HTR-8/SVneo (cell line): ENCODE data around the gene VPS51.
"Not testable (repeated sequence)": the region's sequence is repeated elsewhere in the genome, so short reads cannot be mapped to it uniquely, and the experiment has no call there.

ENCODE experiments used
- DNase-seq: peaks from one replicate; pipeline ENCODE4 v3.0.0; 2011; ENCODE audit warnings: low spot score, mixed read lengths; ENCODE audit not compliant: insufficient read length
- FAIRE-seq: peaks from 2 replicates; lab custom pipeline; 2011; peaks lifted over from hg19 to GRCh38; lab: Jason Lieb, UNC

Gene VPS51

DNA sequence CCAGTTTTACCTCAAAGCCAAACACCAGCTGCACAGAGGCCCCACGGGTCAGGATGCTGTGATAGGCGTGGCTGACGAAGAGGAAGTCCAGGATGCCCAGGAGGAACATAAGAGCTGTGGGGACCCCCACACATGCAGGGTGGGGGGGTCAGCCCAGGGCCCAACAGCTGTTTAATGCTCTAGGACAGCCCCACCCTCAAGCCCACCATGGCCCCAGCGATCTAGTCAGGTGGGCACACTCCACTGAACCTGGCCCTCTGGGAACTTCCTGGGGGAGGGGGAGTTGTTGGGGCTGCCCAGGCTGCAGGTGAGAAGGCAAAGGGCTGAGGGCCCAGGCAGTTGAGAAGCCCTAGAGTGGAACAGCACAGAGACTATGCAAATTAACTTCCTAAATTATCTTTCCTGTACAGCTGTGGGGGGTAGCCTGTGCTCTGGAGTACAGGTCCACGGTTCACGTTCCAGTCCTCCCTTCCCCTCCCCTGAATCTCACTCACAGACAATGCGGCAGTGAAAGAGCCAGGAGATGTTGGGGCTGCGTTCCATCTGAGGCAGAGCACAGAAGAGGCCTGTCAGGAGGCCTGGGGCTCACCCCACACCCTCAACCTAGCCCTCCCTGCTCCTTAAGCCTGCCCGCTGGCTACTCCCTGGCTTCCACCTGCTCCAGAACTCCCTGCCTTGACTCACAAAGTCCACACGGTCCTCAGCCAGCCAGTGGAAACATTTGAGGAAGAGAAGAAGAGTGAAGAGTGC is 36.4 kb downstream of the VPS51 start:
- FAIRE-seq: no peak

DNA sequence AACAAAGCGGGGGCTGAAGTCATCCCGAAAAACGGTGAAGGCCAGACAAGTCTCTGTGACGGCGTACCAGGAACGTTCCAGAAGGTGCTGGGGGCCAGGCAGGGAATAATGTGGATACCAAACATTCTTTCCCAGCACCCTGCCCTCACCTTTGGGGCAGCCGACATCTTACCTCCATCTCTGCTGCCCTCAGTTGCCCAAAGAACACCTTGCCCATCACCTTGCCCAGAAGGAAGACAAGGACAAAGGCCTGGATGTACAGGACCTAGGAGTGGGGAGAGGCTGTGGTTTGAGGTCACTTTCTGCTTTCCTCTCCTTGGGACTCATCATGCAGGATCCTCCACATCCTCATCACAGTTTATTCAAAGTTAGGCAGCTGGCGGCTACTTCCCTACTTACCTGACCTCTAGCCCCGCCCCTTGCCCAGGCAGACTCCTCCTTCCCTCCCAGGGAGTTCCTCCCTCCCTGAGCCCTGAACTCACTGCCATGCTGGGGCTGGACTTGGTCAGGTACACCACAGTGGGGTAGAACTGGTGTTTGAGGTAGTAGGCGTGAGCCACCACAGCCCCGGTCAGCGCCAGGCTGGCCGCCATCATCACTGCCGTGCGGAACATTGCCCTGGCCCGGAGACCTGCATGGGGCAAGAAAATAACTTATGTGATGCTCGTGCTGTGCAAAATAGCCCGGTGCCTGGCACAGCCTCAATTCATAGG is 37.1 kb downstream of the VPS51 start:
- FAIRE-seq (no peak), DNase-seq (no peak)

More for the DNA sequence above, 36.4 kb downstream of the VPS51 start:
- no peak for DNase-seq

GRCh38 chr11:65133724-65134123 is 37.7 kb downstream of the VPS51 start:
- DNase-seq (no peak), FAIRE-seq (no peak)

DNA sequence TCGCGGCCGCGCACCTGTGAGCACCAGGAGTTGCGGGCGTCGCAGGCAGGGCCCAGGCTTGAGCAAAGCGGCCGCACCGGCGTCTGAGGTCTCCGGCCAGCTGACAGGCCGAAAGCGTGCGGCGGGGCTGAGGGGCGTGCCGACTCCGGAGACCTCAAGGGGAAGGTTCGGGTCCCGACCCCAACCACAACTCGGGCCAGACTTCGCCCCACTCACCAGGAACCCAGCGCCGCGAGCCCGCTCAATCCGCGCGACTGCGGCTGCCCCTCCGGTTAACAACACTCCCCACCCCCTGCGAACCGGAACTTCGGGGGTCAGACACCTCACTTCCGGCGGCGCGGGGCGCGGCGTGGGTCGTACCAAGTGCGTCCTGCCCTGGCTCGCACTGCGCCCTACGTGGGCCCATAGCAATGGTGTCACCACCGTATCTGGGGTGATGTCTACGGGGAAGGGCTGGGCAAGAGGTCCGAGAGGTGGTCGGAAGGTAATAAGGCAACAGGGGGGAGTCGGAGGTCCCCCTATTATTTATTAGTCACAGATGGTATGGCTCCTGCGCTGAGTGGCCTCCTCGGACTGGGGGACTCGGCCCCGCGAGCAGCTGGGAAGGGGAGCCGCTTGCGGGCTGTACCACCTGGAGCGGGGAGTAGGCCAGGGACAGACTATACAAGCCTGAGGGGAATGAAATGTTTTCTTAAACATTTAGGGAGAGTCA is 38.4 kb downstream of the VPS51 start, which contains the start of gene SYVN1:
Gene SYVN1, minus strand, starts transcription at position 280 of the 712 bp plus-strand sequence. CDS start 918 bp downstream, outside the sequence.
- DNase-seq: peak; percentile 91
- peak; percentile 33 for FAIRE-seq

DNA sequence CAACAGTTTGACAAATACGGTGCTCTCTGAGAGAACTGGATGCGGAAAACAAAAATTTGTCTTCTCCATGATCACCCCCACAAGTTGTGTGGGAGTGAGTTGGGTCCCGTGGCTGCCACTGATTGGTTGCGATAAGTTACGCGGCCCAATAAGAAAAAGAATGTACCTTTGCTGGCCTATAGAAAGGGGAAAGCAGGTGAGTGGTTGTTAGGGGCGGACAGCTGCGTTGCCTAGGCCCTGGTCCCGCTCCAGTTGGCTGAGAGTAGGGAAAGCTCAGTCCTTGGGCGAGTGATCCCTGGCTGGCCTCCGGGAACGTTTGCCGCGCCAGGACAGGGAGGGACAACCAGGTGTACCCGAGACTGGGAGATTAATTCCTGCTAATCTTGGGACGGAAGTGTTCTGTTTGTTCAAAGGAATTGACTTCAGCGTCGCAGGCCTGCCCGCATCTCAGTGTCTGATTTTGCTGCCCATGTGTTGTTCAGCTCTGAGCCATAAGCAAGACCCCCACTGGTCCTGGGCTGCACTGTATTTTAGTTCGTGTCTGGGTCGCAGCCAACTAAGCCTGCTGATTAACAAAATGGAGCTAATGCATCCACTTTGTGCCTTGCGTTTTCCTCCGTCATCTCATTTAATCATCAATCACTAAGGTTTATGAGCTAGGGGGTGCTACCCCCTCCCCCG is 39.1 kb downstream of the VPS51 start:
- FAIRE-seq (peak; percentile 83), DNase-seq (peak; percentile 97)

DNA sequence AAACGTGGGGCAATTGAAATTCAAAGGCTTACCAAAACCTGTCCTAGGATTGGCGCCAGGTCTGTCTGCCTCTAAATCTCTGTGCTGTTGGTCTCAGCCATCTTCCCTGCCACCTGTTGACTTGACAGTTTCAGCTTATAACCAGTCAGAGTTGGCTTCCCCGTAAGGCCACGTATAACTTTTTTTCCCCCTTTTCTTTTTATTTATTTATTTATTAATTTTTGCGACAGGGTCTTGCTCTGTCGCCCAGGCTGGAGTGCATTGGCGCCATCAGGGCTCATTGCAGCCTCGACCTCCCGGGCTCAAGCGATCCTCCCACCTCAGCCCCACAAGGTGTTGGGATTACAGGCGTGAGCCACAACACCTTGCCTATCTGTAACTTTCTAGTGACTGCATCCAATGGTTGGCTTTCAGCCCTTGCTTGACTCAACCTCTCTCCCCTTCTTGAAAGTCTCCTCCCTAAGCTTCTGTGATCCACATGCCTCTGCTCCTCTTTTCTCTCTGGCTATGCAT is 39.7 kb downstream of the VPS51 start:
- no peak for FAIRE-seq
- DNase-seq: no peak

GRCh38 chr11:65136515-65137096 is 40.6 kb downstream of the VPS51 start:
- DNase-seq (no peak), FAIRE-seq (no peak)

- no peak for FAIRE-seq
Measured at GRCh38 chr11:65141896-65142494, 46.0 kb downstream of the VPS51 start.

DNA sequence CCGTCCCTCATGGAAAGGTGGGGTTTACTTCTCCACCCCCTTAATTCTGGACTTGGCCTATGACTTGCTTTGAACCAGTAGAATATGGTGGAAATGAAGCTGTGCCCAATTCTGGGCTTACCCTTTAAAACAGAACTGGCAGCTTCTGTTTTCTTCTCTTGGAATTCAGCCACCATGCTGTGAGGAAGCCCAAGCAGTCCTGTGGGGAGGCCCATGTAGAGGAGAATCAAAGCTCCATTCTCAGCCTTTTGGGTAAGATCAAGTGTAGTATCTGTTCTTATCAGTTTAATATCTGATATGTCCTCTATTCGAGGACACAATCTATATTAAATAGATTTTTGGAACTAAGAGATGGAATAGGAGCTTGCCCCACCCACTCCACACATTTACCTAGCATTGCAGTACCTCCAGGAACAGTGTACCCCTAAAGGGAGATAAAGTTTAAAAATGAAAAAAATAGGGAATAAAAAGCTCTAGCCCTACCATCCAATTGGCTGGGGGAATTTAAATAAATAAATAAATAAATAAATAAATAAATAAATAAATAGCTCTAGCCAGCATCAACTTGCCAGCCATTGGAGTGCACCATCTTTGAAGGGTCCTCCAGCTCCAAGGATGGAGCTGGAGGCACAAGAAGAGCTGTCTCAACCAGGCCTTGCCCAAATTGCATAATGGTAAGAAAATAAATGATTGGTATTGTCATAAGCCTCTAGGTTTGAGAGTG is 51.5 kb downstream of the VPS51 start:
- DNase-seq: no peak
- FAIRE-seq: no peak

More at GRCh38 chr11:65141896-65142494, 46.0 kb downstream of the VPS51 start:
- DNase-seq: no peak

GRCh38 chr11:65148657-65149056 is 52.6 kb downstream of the VPS51 start:
- FAIRE-seq: no peak
- no peak for DNase-seq

GRCh38 chr11:65150131-65150508 is 54.1 kb downstream of the VPS51 start:
- not testable (repeated sequence) for DNase-seq

DNA sequence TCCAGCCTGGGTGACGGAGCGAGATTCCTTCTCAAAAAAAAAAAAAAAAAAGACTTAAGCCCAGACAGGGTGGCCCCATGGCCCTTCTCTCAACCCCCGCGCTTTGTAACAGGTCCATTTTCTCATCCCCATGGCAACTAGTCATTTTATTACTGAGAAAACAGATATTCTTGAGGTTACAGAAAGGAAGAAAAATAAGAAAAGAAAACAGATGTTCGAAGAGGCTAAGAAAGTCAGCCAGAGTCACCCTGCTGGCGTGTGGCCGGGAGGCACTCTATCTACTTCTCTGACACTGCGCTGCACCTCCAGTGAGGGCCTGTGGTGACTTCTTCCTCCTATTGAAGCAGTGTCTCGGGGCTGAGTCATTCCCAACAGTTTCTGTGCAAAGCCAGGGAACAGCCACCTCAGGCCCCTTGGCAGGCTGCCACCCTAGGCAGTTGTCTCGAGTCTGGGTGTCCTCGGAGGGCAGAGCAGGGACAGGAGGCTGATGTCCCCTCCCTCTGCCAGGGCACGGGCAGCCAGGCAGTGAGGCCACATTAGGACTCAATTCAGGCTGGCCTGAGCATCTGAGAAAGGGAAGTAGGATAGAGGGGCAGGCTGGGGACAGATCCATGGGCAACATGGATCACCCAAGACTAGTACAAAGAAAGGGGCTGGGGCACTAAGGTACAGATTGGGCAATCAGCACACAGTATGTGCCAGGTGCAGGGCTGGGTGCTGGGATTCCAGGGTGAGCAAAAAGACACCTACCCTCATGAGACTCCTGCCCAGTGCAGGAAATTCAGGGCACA is 54.7 kb downstream of the VPS51 start:
- DNase-seq: peak; percentile 77
- no peak for FAIRE-seq

More at GRCh38 chr11:65150131-65150508, 54.1 kb downstream of the VPS51 start:
- not testable (repeated sequence) for FAIRE-seq

GRCh38 chr11:65151331-65151899 is 55.4 kb downstream of the VPS51 start:
- FAIRE-seq (no peak), DNase-seq (no peak)

DNA sequence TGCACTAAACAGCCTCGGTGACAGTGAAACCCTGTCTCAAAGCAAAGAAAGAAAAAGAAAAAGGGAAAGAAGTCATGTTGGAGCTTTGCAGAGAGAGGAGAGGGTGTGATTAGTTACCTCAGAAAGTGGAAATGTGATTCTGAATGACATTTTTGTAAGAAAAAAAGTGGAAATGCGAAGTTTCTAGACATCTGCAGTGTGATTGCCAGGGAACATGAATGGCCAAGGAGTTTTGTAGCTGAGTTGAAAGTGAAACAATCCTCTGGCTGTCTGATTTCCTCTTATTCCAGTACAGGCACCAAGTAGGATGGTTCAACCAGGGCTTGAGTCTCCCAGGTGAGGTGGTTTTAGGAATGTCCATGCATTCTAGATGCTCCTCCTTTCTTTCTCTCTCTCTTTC is 56.1 kb downstream of the VPS51 start:
- DNase-seq: no peak
- FAIRE-seq: no peak

- DNase-seq (no peak), FAIRE-seq (no peak)
Measured at GRCh38 chr11:65156256-65156655, 60.2 kb downstream of the VPS51 start.

DNA sequence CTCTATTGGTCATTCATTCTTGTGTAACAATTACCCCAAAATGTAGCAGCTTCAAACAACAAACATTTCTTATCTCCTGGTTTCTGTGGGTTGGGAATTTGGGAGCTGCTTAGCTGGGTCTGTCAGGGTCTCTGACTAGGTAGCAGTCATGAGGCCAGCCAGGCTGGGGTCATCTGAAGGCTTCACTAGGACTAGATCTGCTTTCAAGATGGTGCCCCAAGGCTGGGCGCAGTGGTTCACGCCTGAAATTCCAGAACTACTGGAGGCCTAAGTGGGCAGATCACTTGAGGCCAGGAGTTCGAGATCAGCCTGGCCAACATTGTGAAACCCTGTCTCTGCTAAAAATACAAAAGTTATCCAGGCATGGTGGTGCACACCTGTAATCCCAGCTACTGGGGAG is 60.9 kb downstream of the VPS51 start:
- FAIRE-seq (no peak), DNase-seq (no peak)

GRCh38 chr11:65157336-65157735 is 61.3 kb downstream of the VPS51 start:
- FAIRE-seq (no peak), DNase-seq (no peak)

DNA sequence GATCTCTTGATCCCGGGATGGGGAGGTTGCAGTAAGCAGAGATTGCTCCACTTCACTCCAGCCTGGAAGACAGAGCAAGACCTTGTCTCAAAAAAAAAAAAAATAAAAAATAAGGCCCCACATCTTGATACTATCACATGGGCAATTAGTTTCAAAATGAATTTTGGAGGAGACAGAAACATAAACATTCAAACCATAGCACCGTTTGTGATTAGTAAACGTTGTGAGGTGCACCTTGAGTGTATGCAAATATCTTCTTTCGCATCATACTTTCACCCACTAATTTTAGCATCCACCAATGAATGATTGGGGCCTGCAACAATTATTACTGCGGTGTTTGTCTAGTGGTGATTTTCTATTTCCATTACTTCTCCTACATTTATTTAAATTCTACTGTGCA is 63.0 kb downstream of the VPS51 start:
- FAIRE-seq (no peak), DNase-seq (no peak)
